ENCODE data around the gene CEBPG.

The CEBPG gene

DNA sequence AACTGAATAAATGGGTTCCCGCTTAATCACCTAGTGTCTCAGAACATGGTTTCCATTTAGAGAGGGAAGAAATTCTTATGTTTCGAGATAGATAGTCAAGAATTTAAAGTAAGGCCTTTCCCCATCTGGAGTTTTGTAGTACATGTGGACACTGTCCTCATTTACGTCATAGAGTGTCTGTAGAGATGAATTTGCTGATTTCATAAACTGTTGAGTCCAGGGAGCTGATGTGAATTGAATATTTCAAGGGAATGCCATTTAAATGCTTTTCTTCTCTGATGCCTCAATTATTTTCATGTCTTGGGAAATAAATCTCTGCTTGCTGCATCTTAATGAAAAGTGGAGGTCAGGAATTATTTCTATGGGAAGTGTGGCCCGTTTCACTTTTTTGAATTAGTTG is 9.5 kb downstream of the CEBPG start:
- H3K27ac Mint-ChIP-seq = no peak overlapping the region

DNA sequence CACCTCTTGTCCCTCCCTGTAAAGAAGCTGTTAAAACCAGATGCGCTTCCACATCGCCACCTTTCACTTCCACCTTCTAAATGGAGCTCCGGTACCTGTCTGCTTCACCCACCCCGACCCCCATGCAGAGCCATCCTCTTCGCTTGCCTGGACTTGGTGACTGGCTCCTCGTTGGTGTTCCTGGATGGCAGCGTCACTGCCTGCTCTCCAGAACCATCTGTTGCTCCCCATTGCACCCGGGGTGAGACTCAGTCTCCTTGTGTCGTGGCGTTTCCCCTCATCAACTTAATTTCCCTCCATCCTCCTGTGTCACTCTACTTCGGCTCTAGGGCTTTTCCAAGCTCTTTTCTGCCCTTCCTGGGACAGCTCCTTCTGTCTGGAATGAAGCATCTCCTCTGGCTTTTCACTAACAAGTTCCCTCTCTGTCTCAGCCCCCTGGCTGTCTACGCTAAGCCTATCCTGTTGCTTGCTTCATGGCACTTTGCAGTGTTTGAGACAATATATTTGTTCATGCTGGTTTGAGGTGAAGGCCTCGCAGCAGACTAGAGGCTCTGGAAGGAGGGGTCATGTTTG is 10.3 kb downstream of the CEBPG start:
- peaks cover 22% of the 10 kb centered on the region for H3K36me3 Mint-ChIP-seq
- H3K27me3 Mint-ChIP-seq = no peaks in the 10 kb centered on the region
- peaks cover 3% of the 10 kb centered on the region for H3K4me1 Mint-ChIP-seq
- no peaks in the 10 kb centered on the region for H3K9me3 Mint-ChIP-seq
- CTCF ChIA-PET = no interaction called here
- H3K27ac Mint-ChIP-seq = no peak overlapping the region
- H3K4me3 Mint-ChIP-seq = no peak overlapping the region
- DNase-seq = no peak

More for the DNA sequence above, 9.5 kb downstream of the CEBPG start:
- no peak for DNase-seq
- CTCF ChIA-PET = no interaction called here
- peaks cover 5% of the 10 kb centered on the region for H3K4me1 Mint-ChIP-seq
- H3K36me3 Mint-ChIP-seq = peaks cover 26% of the 10 kb centered on the region
- H3K4me3 Mint-ChIP-seq = no peak overlapping the region
- no peaks in the 10 kb centered on the region for H3K9me3 Mint-ChIP-seq
- H3K27me3 Mint-ChIP-seq = no peaks in the 10 kb centered on the region

DNA sequence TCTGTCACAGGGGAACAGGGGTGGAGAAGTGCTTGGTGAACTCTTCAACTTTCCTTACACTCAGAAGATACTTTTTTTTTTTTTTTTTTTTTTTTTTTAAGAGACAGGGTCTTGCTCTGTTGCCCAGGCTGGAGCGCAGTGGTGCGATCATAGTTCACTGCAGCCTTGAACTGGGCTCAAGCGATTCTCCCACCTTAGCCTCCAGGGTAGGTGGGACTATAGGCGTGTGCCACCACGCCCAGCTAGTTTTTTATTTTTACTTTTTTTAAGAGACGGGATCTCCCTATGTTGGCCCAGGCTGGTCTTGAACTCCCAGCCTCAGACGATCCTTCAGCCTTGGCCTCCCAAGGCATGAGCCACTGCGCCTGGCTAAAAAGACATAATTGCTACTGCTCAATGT is 11.5 kb downstream of the CEBPG start:
- Mint-ChIP-seq H3K36me3 (peaks cover 13% of the 10 kb centered on the region), H3K9me3 (no peaks in the 10 kb centered on the region), H3K4me3 (no peak overlapping the region), H3K27ac (no peak overlapping the region), H3K27me3 (no peaks in the 10 kb centered on the region), H3K4me1 (peaks cover 3% of the 10 kb centered on the region)
- CTCF ChIA-PET = interaction anchor here (0.6 to 0.8 kb wide), 2 partner anchors 31 to 146 kb away, joined by 3 to 4 read pairs; no protein-coding TSS in a partner anchor
- DNase-seq = no peak

DNA sequence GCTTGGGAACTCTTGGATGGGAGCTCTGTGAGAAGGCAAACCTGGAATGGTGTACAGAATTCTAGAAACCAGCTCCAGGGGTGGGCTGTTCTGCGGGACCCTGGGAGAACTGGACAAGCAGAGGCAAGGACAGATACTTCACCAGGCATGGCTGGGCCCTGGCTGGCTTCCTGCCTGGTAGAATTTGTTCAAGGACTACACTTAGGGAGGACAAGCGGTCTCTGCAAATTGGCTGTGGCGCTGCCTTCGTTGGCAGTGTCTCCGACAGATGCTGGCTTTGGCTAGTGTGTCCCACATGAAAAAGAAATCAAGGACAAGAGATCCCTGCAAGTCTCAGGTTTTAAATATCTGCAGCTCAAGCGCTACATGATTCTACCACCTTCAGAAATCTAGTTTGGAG is 12.4 kb downstream of the CEBPG start:
- H3K27ac Mint-ChIP-seq = no peak overlapping the region
- peaks cover 10% of the 10 kb centered on the region for H3K36me3 Mint-ChIP-seq
- CTCF ChIA-PET = no interaction called here
- peaks cover 2% of the 10 kb centered on the region for H3K4me1 Mint-ChIP-seq
- H3K27me3 Mint-ChIP-seq = no peaks in the 10 kb centered on the region
- no peak overlapping the region for H3K4me3 Mint-ChIP-seq
- no peak for DNase-seq
- H3K9me3 Mint-ChIP-seq = no peaks in the 10 kb centered on the region

DNA sequence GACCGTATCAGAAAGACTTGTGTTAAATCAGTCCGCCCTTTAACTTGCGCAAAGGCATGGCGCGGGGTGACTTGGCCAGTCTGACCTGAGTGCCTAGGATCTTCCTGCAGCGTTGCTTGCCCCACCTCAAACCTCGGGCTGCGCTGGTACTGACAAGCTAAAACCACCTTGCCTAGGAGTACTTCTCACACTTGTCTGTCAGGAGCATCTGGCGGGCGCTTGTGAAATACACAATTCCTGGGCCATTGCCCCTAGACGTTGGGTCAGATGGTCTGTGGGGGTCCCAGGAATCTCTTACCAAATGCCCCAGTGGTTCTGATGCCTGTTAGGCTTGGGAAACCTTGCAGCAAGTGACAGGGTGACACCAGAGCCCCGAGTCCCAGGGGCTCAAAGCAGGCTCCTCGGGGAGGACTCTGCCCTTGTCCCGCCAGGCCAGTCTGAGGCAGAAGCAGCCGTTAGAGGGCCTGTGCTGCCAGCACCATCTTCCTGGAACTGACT is 12.9 kb downstream of the CEBPG start:
- no peak overlapping the region for H3K27ac Mint-ChIP-seq

DNA sequence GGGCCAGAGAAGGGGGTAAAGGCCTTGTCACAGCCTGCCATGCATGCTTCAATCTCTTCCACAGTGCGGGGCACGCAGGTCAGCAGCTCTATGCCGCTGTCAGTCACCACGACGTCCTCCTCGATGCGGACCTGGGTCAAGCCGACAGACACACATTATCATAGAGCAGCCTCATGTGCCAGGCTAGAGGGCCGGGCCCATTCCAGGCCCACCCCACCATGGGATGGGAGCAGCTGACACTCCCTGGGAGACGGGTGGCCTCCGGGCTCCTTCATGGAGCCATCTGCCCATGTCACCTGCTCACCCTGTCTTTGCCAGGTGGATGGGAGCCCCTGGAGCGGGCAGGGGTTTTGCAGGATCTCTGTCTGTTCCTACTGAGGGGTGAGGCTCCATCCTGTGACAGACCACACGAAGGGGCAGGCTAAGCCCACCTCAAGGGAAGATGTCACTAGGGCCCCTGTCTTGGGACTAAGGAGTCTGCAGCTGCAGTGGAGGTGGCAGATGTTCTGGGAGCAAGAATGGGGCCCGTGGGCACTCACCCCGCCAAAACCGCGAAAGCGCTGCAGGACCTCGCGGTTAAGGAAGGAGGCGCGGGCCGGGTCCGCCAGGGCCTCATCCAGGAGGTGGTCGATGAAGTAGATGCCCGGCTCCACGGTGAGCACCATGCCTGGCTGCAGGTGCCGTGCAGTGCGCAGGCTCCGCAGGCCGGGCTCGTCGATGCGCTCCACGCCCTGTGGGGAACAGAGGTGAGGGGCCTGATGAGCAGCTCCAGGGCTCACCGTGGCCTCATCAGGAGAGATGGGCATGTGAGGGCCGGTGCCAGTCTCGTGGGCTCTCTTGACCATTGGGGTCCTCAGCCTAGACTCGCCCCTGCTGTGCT is 14.1 kb downstream of the CEBPG start:
- Mint-ChIP-seq H3K36me3 (peaks cover 2% of the 10 kb centered on the region), H3K4me3 (no peak overlapping the region), H3K27ac (no peak overlapping the region), H3K27me3 (no peaks in the 10 kb centered on the region), H3K4me1 (no peaks in the 10 kb centered on the region), H3K9me3 (no peaks in the 10 kb centered on the region)
- CTCF ChIA-PET = no interaction called here
- DNase-seq = no peak

More for the DNA sequence above, 12.9 kb downstream of the CEBPG start:
- Mint-ChIP-seq H3K9me3 (no peaks in the 10 kb centered on the region), H3K36me3 (peaks cover 7% of the 10 kb centered on the region), H3K4me1 (no peaks in the 10 kb centered on the region), H3K27me3 (no peaks in the 10 kb centered on the region), H3K4me3 (no peak overlapping the region)
- no peak for DNase-seq
- CTCF ChIA-PET = no interaction called here

DNA sequence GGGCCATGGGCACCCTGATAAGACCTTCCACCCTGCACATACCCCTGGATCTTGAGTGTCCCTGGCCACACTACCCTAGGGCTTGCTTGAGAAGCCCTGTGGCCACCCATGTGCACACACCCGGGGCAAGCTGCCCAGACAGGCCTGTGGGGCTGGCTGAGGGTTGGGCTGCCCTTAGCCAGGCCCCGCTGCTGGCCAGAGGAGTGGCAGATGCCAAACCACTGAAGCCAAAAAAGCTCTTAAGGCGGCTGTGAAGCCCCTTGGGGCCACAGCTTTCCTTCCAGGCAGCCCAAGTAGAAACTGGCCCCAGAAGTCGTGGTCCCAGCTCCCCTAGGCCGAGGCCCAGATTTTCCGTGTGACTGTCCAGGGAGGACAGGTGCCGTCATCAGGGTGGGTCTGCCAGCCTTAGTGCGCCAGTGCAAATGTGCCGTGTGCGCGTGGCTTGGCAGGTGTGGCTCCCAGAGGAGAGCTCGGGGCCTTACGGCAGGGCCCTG is 14.8 kb downstream of the CEBPG start:
- Mint-ChIP-seq H3K9me3 (no peaks in the 10 kb centered on the region), H3K4me1 (no peaks in the 10 kb centered on the region), H3K27me3 (no peaks in the 10 kb centered on the region), H3K27ac (no peak overlapping the region), H3K4me3 (no peak overlapping the region), H3K36me3 (peaks cover 2% of the 10 kb centered on the region)
- DNase-seq = no peak
- CTCF ChIA-PET = no interaction called here

DNA sequence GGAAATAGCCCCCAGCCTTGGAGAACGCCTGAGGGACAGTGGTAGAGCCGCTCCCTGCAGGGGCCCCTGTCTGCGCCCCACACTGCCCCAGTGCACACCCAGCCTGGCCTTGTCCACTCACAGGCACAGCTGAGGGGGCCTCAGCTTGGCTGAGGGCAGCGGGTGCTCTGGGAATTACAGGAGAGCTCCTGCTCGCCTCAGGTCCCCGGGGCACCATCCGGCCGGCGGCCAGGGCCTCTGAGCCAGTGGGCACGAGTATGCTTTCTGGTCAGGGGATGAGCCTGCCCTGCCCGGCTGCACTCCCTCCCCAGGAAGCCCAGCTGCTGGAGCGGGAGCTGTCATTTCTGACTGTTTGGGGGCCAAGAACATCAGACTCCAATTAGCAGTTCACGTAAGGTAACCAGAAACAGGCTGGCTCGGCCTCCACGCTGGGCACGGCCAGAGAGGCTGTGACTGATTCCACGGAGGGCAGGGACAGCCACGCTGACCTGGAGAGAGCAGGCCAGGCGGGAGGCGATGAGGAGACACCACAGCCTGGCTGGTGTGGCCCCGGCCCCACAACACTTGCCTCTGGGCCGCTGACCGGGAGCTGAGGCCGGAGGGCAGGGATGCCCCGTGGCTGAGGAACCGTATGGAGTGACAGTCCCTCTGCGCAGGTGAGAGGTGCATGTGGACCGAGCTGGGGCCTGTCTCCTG is 15.4 kb downstream of the CEBPG start:
- H3K27ac Mint-ChIP-seq = no peak overlapping the region
- H3K27me3 Mint-ChIP-seq = no peaks in the 10 kb centered on the region
- H3K36me3 Mint-ChIP-seq = peaks cover 2% of the 10 kb centered on the region
- CTCF ChIA-PET = no interaction called here
- no peak overlapping the region for H3K4me3 Mint-ChIP-seq
- no peak for DNase-seq
- no peaks in the 10 kb centered on the region for H3K4me1 Mint-ChIP-seq
- H3K9me3 Mint-ChIP-seq = no peaks in the 10 kb centered on the region

DNA sequence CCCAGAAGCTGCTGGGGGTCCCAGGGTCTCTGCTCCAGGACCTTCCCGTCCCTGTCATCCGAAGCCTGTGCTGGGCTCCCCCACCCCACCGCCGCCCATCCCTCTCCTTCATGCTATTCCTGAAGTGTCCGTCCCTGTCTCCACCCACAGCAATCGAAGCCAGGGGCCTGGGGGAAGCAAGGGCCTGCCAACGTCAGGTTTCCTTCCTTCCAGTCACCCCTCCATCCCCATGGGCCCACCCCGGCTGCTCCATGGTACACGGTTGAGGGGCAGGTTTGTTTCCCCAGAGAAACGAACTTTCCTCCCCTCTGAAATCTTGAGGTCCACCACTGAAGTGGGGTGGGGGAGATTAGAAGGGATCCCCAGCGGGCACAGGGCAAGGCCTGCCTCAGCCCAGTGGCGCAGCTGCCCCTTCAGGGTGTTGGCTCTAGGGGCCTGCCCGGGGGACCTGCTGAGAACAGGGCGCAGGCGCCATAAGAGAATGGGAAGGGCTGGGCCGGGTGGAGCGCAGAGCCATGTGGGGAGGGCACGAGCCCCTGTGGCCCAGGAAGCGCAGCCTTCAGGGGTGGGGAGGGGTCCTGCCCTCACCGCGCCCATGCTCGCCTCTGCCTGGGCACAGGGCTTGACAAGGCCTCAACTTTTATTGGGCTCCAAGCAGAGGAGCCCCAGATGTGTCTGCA is 16.1 kb downstream of the CEBPG start:
- no peaks in the 10 kb centered on the region for H3K27me3 Mint-ChIP-seq
- no peaks in the 10 kb centered on the region for H3K9me3 Mint-ChIP-seq
- no peaks in the 10 kb centered on the region for H3K4me1 Mint-ChIP-seq
- H3K27ac Mint-ChIP-seq = no peak overlapping the region
- no peak for DNase-seq
- CTCF ChIA-PET = interaction anchor here (1.2 kb wide), 1 partner anchor 153 kb away, joined by 4 read pairs; no protein-coding TSS in a partner anchor
- no peak overlapping the region for H3K4me3 Mint-ChIP-seq
- peaks cover 2% of the 10 kb centered on the region for H3K36me3 Mint-ChIP-seq

DNA sequence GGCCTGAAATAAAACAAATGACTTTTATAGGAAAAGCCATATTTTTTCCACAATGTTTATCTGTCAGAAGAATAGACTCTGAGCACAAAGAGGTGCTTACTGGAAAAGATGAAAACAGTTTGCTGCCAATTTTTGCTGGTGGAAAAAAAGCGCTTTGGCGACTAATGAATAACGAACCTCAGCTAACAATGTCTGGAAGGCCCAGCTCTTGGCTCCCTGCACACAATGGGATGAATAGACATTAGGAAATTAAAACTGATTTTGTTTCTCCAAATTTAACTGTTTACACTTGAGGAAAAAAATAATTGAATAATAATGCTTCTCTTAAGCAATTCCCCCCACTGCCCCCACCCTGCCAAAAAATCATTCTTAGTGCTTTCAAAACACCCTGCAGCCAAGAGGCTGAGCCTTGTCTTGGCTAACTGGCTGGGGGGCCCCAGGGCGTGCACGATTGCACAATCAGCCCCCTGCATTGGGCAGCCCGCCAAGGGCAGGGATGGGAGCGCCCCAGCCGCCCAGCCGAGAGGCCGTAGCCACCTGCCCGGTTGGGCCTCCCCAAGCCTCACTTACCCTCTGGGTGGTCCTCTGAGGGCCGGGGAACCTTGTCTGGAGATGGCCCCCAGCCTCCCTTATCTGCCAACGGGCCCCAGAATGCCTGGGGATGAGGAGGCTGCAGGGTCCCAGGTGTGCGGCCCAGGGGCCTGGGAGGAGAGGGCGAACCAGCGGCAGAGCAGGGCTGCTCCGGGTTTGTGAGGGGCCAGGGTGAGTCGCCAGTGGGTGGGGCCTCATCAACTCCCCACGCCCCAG is 16.8 kb downstream of the CEBPG start:
- H3K9me3 Mint-ChIP-seq = no peaks in the 10 kb centered on the region
- H3K36me3 Mint-ChIP-seq = peaks cover 2% of the 10 kb centered on the region
- no peaks in the 10 kb centered on the region for H3K27me3 Mint-ChIP-seq
- H3K27ac Mint-ChIP-seq = no peak overlapping the region
- no peaks in the 10 kb centered on the region for H3K4me1 Mint-ChIP-seq
- no peak overlapping the region for H3K4me3 Mint-ChIP-seq
- CTCF ChIA-PET = interaction anchor here (1.2 kb wide), 1 partner anchor 154 kb away, joined by 4 read pairs; no protein-coding TSS in a partner anchor
- no peak for DNase-seq

DNA sequence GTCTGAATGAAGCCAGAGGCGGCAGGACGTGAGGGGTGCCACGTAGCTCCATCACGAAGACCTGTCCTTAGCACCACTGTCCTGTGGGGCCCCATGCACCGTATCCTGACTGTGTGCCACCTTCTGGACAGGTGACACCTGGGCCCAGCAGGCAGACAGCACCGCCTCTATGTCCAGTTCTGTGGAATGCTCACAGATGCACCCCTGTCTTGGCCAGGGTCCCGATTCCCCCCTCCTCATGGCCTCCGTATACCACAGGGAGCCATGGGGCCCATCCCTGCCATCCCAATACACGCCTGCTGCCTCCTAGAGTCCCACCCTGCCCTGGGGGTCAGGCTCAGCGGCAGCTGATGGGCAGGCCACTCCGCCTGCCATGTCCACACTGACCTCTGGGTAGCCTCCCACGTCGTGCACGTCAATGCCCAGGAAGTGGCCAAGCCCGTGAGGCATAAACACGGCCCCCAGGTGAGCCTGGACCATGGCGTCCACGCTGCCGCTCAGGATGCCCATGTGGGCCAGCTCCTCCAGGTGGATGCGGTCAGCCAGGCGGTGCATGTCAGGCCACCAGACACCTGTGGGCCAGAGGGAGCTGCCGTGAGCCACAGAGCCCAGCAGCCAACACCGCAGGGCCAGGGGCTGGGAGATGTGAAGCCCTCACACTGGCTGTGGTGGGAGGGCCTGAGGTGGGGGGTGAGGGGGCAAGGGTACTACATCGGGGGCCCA is 17.6 kb downstream of the CEBPG start:
- Mint-ChIP-seq H3K27me3 (no peaks in the 10 kb centered on the region), H3K36me3 (peaks cover 2% of the 10 kb centered on the region), H3K4me1 (no peaks in the 10 kb centered on the region), H3K9me3 (no peaks in the 10 kb centered on the region), H3K27ac (no peak overlapping the region), H3K4me3 (no peak overlapping the region)
- CTCF ChIA-PET = interaction anchor here (1.2 kb wide), 1 partner anchor 155 kb away, joined by 4 read pairs; no protein-coding TSS in a partner anchor
- no peak for DNase-seq

DNA sequence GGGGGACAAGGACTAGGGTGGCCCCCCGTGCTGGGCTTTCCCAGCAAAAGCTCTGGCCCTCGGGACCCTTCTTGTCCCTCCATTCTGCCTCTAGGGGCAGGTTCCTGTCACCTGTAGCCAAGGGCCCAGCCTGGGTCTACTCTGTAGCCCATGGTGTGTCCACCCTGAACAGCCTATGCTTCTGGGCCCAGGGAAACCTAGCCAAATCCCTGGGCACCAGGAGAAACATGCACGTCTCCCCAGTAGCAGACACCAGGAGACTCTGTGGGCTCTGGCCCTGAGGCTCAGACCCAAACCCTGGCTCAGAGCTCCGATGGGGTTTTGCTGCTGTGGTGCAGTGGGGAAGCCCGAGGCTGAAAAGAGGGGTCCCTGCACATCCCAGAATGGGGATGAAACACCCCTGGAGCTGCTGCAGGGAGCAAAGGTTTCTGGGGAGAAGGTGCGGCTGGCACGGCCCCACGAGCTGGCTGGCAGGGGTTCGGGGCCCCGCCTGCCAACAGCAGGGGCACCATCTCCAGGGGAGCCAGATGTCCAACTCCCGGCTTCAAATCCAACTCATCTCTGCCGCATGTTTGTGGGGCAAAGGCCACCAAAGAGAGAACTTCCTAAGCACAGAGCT is 18.2 kb downstream of the CEBPG start:
- H3K4me3 Mint-ChIP-seq = no peak overlapping the region

More for the DNA sequence above, 18.2 kb downstream of the CEBPG start:
- H3K36me3 Mint-ChIP-seq = peaks cover 2% of the 10 kb centered on the region
- no peak for DNase-seq
- H3K4me1 Mint-ChIP-seq = no peaks in the 10 kb centered on the region
- CTCF ChIA-PET = interaction anchor here (1.1 kb wide), 1 partner anchor 24 kb away, joined by 4 read pairs; no protein-coding TSS in a partner anchor
- H3K9me3 Mint-ChIP-seq = no peaks in the 10 kb centered on the region
- H3K27ac Mint-ChIP-seq = no peak overlapping the region
- H3K27me3 Mint-ChIP-seq = no peaks in the 10 kb centered on the region

All from activated naive CD4-positive, alpha-beta T cell treated with anti-CD3 and anti-CD28 coated beads, Interleukin-2, amount 10 ng/mL, durations not matched to agents 7 days and 5 days (primary cell).